ENCODE results near the gene ARMC9. TPM values are rescaled to one million over a fixed set of nuclear protein-coding genes. Genes with fewer than 3 reads are reported as not detected.

The ARMC9 gene
- total and polyA plus RNA-seq, 2 donors (not counting 3 experiments of a cell fraction or from before 2014, with no cell fraction given), result 16.4 to 24.2 TPM

GRCh38 chr2:231362555-231363184 is 164.2 kb downstream of the ARMC9 start:
- DNase-seq (ENCODE audit: low read depth, low spot score) (no peak), FAIRE-seq (no peak)
- Histone ChIP-seq H3K79me2 (ENCODE audit: control insufficient read depth, insufficient read depth, low read length) (no peaks in the 10 kb centered on the region), H3K9me1 (replicated peaks; ENCODE audit: control insufficient read depth, extremely low read depth, insufficient read depth, low read length) (no peaks in the 10 kb centered on the region), H3K4me3 (replicated peaks in 1 of 3; ENCODE audit: insufficient read depth in 1 of 3, low read depth in 1 of 3, low read length in 3 of 3) (no peak overlapping the region), H3K36me3 (ENCODE audit: control insufficient read depth in 2 of 2, extremely low read depth in 1 of 2, insufficient read depth in 2 of 2, low read length in 2 of 2) (no peaks in the 10 kb centered on the region), H4K20me1 (replicated peaks; ENCODE audit: control insufficient read depth, extremely low read depth, insufficient read depth, low read length) (no peaks in the 10 kb centered on the region), H3K4me2 (ENCODE audit: insufficient read depth, low read length) (no peak overlapping the region), H3K4me1 (ENCODE audit: control insufficient read depth, extremely low read depth, insufficient read depth, low read length) (peaks cover 11% of the 10 kb centered on the region), H2AFZ (ENCODE audit: low read depth, low read length) (no peak overlapping the region), H3K9me3 (replicated peaks; ENCODE audit: control insufficient read depth, insufficient read depth, low read length) (no peaks in the 10 kb centered on the region), H3K27me3 (ENCODE audit: control insufficient read depth in 2 of 2, insufficient read depth in 2 of 2, low read length in 2 of 2) (no peaks in the 10 kb centered on the region), H3K27ac (ENCODE audit: insufficient read depth, low read depth, low read length) (no peak overlapping the region), H3K9ac (replicated peaks; ENCODE audit: extremely low read depth, insufficient read depth, low read length) (no peak overlapping the region)
- ChIA-PET POLR2A (no interaction called here), CTCF (no interaction called here)
- no peak for TF ChIP-seq POLR2A (IDR thresholded peaks at IDR 0.05; ENCODE audit: low read depth, low read length)
- no peak for TF ChIP-seq MYC (IDR thresholded peaks at IDR 0.05; ENCODE audit: low read depth, low read length)
- no peak for TF ChIP-seq JUN (IDR thresholded peaks at IDR 0.05; ENCODE audit: borderline replicate concordance, insufficient read depth, insufficient read length, low read depth)
- TF ChIP-seq EZH2 (IDR thresholded peaks at IDR 0.05; ENCODE audit: borderline replicate concordance, low read depth, low read length, severe bottlenecking), result no peak
- TF ChIP-seq MAX (IDR thresholded peaks at IDR 0.05; ENCODE audit: insufficient read depth, insufficient read length), result no peak
- TF ChIP-seq CTCF (IDR thresholded peaks at IDR 0.05; ENCODE audit: extremely low read depth in 1 of 2, insufficient read depth in 1 of 2, low read depth in 1 of 2, low read length in 2 of 2), result no peak
- TF ChIP-seq FOS (IDR thresholded peaks at IDR 0.05; ENCODE audit: borderline replicate concordance, insufficient read depth, low read length), result no peak
- TF ChIP-seq POLR2AphosphoS5 (IDR thresholded peaks at IDR 0.05; ENCODE audit: insufficient read depth, low read depth, low read length), result no peak
- no TSS peak for BruUV-seq (replicated peaks)
- intact Hi-C loops (cut with micrococcal nuclease), result no loop called here
- dilution Hi-C loops (cut with MboI; ENCODE audit: extremely low pct_ligation_motif_present, low sequenced_read_pairs), result no loop called here

Measured in endothelial cell of umbilical vein (primary cell).